OCI-LY3 (cell line): Measurements from ENCODE around the gene TBPL2.

ENCODE experiments used
- H2AFZ ChIP-seq: fragments of 200-600, 300-600 bp; shearing (Covaris generic); 2 replicates; pipeline ENCODE4 v1.6.0; 2014; ENCODE audit warnings: antibody characterized with exemption, low read depth, low read length
- H3K27ac ChIP-seq: fragments of 200-600, 300-600 bp; sonication (generic); 2 replicates; pipeline ENCODE4 v1.5.1; 2014; ENCODE audit warnings: mild to moderate bottlenecking, low read length, moderate library complexity, mixed read lengths
- H3K27me3 ChIP-seq: fragments of 200-600, 300-600 bp; sonication (generic); 2 replicates; pipeline ENCODE4 v1.6.1; 2014; ENCODE audit warnings: low read depth, low read length, mixed read lengths
- H3K36me3 ChIP-seq: fragments of 200-600, 300-600 bp; sonication (generic); replicated peaks from 2 replicates; pipeline ENCODE3; 2014; ENCODE audit warnings: low read depth, low read length, mixed read lengths
- H3K4me1 ChIP-seq: fragments of 300-600, 200-600 bp; sonication (generic); 2 replicates; pipeline ENCODE4 v1.6.1; 2014; ENCODE audit warnings: low read length, mixed read lengths
- H3K4me2 ChIP-seq: fragments of 200-600, 300-600 bp; sonication (generic); 2 replicates; pipeline ENCODE4 v1.6.1; 2014; ENCODE audit warnings: low read length, mixed read lengths
- H3K4me3 ChIP-seq: fragments of 300-600, 200-600 bp; sonication (generic); 2 replicates; pipeline ENCODE4 v1.5.1; 2014; ENCODE audit warnings: antibody characterized with exemption, mild to moderate bottlenecking, low read length, moderate library complexity
- H3K79me2 ChIP-seq: fragments of 300-600, 200-600 bp; shearing (Covaris generic); 2 replicates; pipeline ENCODE4 v1.6.1; 2014; ENCODE audit warnings: mild to moderate bottlenecking, low read length, mixed read lengths
- H3K9ac ChIP-seq: fragments of 300-600, 200-600 bp; shearing (Covaris generic); 2 replicates; pipeline ENCODE4 v1.6.0; 2014; ENCODE audit warnings: mild to moderate bottlenecking, low read length, moderate library complexity
- H3K9me3 ChIP-seq: fragments of 200-600, 300-600 bp; shearing (Covaris generic); 2 replicates; pipeline ENCODE4 v1.6.1; 2014; ENCODE audit warnings: low read length, mixed read lengths; ENCODE audit not compliant: insufficient read depth
- H4K20me1 ChIP-seq: fragments of 200-600, 300-600 bp; sonication (generic); 2 replicates; pipeline ENCODE4 v1.6.1; 2016; ENCODE audit warnings: low read length, mixed read lengths; ENCODE audit not compliant: insufficient read depth
- EZH2phosphoT487 ChIP-seq: fragments of 200-600 bp; shearing (Covaris generic); IDR thresholded peaks from 2 replicates; pipeline ENCODE4 v1.6.1; 2018; ENCODE audit warnings: antibody characterized with exemption, mixed run types, low read depth
- TF ChIP-seq, protein P1 (sequence below): fragments of 200-600, 300-600 bp; sonication (generic); IDR thresholded peaks from 2 replicates; pipeline ENCODE4 v1.5.1; 2014; ENCODE audit warnings: antibody characterized with exemption, low read length, low read depth

TBPL2 gene

GRCh38 chr14:55430024-55430690 is 10.3 kb downstream of the TBPL2 start:
- no peak overlapping the region for H3K27ac ChIP-seq
- H3K9me3 ChIP-seq: no peaks in the 10 kb centered on the region
- peaks cover 15% of the 10 kb centered on the region for H3K4me1 ChIP-seq
- H4K20me1 ChIP-seq: no peaks in the 10 kb centered on the region
- no peaks in the 10 kb centered on the region for H3K36me3 ChIP-seq
- H3K9ac ChIP-seq: no peak overlapping the region
- no peak for TF ChIP-seq EZH2phosphoT487
- TF ChIP-seq, protein P1, sequence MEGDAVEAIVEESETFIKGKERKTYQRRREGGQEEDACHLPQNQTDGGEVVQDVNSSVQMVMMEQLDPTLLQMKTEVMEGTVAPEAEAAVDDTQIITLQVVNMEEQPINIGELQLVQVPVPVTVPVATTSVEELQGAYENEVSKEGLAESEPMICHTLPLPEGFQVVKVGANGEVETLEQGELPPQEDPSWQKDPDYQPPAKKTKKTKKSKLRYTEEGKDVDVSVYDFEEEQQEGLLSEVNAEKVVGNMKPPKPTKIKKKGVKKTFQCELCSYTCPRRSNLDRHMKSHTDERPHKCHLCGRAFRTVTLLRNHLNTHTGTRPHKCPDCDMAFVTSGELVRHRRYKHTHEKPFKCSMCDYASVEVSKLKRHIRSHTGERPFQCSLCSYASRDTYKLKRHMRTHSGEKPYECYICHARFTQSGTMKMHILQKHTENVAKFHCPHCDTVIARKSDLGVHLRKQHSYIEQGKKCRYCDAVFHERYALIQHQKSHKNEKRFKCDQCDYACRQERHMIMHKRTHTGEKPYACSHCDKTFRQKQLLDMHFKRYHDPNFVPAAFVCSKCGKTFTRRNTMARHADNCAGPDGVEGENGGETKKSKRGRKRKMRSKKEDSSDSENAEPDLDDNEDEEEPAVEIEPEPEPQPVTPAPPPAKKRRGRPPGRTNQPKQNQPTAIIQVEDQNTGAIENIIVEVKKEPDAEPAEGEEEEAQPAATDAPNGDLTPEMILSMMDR: peak; percentile 35; the same call in 1 of the 2 replicates
- H3K79me2 ChIP-seq: no peaks in the 10 kb centered on the region
- H3K27me3 ChIP-seq: peaks cover 10% of the 10 kb centered on the region; the same call in 1 of the 2 replicates
- H3K4me2 ChIP-seq: no peak overlapping the region
- peak overlapping the region; percentile 64; the same call in 1 of the 2 replicates for H2AFZ ChIP-seq
- H3K4me3 ChIP-seq: no peak overlapping the region

GRCh38 chr14:55427439-55427838 is 13.0 kb downstream of the TBPL2 start:
- H3K4me2 ChIP-seq: no peak overlapping the region
- no peaks in the 10 kb centered on the region for H3K9me3 ChIP-seq
- H3K4me1 ChIP-seq: peaks cover 4% of the 10 kb centered on the region
- H3K9ac ChIP-seq: no peak overlapping the region
- H3K79me2 ChIP-seq: no peaks in the 10 kb centered on the region
- H3K27ac ChIP-seq: no peak overlapping the region
- no peaks in the 10 kb centered on the region for H3K36me3 ChIP-seq
- H3K4me3 ChIP-seq: no peak overlapping the region
- TF ChIP-seq, protein P1: no peak
- TF ChIP-seq EZH2phosphoT487: no peak
- H3K27me3 ChIP-seq: peaks cover 16% of the 10 kb centered on the region; the same call in 1 of the 2 replicates
- no peak overlapping the region for H2AFZ ChIP-seq
- H4K20me1 ChIP-seq: no peaks in the 10 kb centered on the region

DNA sequence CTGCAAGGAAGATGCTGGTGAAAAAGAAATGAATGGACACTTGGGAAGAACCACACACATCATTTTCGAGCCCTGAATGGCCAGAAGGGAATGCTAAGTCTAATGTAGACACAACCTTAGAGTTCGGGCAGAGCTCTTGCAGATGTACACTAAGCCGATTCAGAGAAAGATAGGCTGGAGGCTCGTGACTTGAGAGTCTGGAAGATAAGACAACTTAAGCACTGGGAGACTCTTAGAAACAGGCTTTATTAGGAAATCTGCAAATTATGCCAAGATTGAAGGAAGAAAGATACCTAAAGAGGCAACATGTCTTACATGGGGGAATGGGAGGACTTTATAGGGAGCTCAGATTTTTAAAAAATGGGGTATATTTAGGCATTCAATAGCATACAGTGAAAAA is 13.5 kb downstream of the TBPL2 start:
- Histone ChIP-seq H3K27ac (no peak overlapping the region), H3K4me1 (peaks cover 4% of the 10 kb centered on the region), H3K4me2 (no peak overlapping the region), H3K9me3 (no peaks in the 10 kb centered on the region), H2AFZ (no peak overlapping the region), H3K36me3 (no peaks in the 10 kb centered on the region), H3K4me3 (no peak overlapping the region), H3K9ac (no peak overlapping the region), H3K27me3 (peaks cover 16% of the 10 kb centered on the region; the same call in 1 of the 2 replicates), H3K79me2 (no peaks in the 10 kb centered on the region), H4K20me1 (no peaks in the 10 kb centered on the region)
- TF ChIP-seq, protein P1: no peak
- TF ChIP-seq EZH2phosphoT487: no peak

- no peak overlapping the region for H3K4me2 ChIP-seq
- no peak for TF ChIP-seq EZH2phosphoT487
- TF ChIP-seq, protein P1: no peak
- H3K27ac ChIP-seq: no peak overlapping the region
- H2AFZ ChIP-seq: no peak overlapping the region
- H3K4me3 ChIP-seq: no peak overlapping the region
- H3K27me3 ChIP-seq: peaks cover 12% of the 10 kb centered on the region; the same call in 1 of the 2 replicates
- no peak overlapping the region for H3K9ac ChIP-seq
- peaks cover 4% of the 10 kb centered on the region for H3K4me1 ChIP-seq
- H3K79me2 ChIP-seq: no peaks in the 10 kb centered on the region
- no peaks in the 10 kb centered on the region for H3K9me3 ChIP-seq
- H3K36me3 ChIP-seq: no peaks in the 10 kb centered on the region
- H4K20me1 ChIP-seq: no peaks in the 10 kb centered on the region
Observed at GRCh38 chr14:55425091-55425490, 15.3 kb downstream of the TBPL2 start.
